NCI-H187 treated with DMSO at 0.1 percent for 48 hours (cell line): ENCODE measurements around the gene PITPNC1.
"Not testable (repeated sequence)": the region's sequence is repeated elsewhere in the genome, so short reads cannot be mapped to it uniquely, and the experiment has no call there.

Experiments used
- DNase-seq: peaks from one replicate; lab custom pipeline; 2025; lab: John Stamatoyannopoulos, UW

PITPNC1 gene

GRCh38 chr17:67624886-67625656 lies 248.0 kb downstream of the PITPNC1 start:
- DNase-seq = peak; percentile 31

- DNase-seq = no peak
These were observed 248.9 kb downstream of the PITPNC1 start for GRCh38 chr17:67625971-67626370.

GRCh38 chr17:67628580-67629013 lies 251.5 kb downstream of the PITPNC1 start:
- DNase-seq = no peak

DNA sequence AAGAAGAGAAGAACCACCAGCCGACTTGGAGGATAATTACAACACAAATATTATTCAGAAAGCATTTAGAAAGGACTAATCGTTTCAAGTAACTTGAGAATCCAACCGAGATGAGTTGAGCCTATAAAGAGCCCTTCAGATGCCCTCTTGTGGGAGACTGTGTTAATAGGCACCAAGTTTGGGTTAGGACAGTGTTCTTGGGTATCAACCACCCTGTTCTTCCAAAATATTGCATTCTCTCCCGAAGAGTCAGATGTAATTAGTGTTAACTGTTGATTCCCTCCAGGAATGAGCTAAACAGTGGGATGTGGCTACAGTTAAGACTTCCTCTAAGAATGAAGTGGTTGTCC lies 252.9 kb downstream of the PITPNC1 start:
- peak; percentile 15 for DNase-seq

- not testable (repeated sequence) for DNase-seq
These were observed 253.8 kb downstream of the PITPNC1 start for GRCh38 chr17:67630836-67631235.

- DNase-seq = no peak
These were observed 255.1 kb downstream of the PITPNC1 start for GRCh38 chr17:67632141-67632540.

- DNase-seq = no peak
These were observed 256.7 kb downstream of the PITPNC1 start for GRCh38 chr17:67633751-67634211.

- no peak for DNase-seq
These were observed 258.6 kb downstream of the PITPNC1 start for GRCh38 chr17:67635681-67636080.

- DNase-seq = no peak
These were observed 259.2 kb downstream of the PITPNC1 start for GRCh38 chr17:67636312-67636711.

- no peak for DNase-seq
These were observed 259.9 kb downstream of the PITPNC1 start for GRCh38 chr17:67636834-67637520.

DNA sequence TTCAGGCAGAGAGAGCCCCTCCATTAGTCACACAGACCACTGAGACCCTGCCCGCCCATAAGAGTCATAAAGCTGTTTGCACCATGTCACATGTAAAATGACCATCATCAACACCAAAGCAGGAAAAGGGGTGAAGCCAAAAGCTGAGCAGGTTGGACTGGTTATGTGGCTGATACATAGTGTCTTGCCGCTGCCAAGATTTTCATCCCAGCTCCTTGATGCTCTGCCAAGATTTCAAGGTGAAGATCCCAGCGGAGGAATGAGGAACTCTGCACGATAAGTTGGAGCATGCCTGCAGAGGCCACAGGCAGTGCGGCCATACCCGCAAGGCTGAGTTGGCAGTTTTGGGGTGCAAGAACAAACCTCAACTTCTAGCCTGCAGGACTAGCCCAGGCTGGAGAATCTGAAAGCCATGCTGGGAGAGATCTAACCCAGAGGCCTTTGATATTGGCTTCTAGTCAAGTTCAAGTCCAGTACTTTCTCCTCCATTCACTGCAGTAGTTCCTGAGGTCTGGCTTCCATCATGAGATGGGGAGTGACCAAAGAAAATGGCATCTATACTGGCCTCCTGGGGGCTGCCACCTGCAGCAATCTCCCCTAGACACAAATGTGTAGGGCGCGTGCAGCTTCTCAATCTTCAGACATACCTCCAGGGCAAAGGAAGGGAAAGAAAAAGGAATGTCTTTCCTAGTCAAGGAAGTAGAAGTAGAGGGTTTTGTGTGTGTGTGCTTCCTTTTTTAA lies 261.0 kb downstream of the PITPNC1 start:
- DNase-seq = no peak

DNA sequence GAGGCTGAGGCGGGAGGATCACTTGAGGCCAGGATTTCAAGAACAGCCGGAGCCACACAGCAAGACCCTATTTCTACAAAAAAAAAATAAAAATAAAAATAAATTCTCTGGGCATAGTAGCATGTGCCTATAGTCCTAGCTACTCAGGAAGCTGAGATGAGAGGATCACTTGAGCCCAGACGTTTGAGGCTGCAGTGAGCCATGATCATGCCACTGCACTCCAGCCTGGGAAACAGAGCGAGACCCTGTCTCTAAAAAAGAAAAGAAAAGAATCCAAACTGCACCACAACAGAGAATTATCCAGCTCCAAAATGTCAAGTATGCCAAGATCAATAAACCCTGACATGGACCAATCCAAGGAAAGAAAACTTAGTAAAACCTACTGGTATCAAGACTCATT lies 261.8 kb downstream of the PITPNC1 start:
- DNase-seq = no peak

GRCh38 chr17:67639555-67639954 lies 262.5 kb downstream of the PITPNC1 start:
- peak; percentile 13 for DNase-seq

GRCh38 chr17:67639979-67640378 lies 262.9 kb downstream of the PITPNC1 start:
- no peak for DNase-seq

DNA sequence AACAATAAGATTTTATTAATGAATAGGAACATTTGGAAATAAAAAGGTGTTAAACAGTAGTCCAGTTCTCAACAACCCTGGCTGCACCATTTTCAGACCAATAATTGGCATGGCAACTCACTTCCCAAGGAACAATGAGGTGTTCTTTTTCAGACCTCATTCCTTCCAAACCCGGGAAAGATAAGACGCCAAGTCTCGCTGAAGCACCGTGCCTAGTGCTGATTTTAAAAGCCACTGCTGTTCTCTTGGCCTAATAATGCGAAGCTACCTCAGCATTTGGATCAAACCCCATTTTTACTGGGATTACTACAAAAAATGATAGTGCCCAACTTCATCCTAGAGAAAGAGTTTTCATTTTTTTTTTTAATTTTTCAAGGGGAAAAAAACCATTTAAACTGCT lies 265.4 kb downstream of the PITPNC1 start:
- DNase-seq = no peak

DNA sequence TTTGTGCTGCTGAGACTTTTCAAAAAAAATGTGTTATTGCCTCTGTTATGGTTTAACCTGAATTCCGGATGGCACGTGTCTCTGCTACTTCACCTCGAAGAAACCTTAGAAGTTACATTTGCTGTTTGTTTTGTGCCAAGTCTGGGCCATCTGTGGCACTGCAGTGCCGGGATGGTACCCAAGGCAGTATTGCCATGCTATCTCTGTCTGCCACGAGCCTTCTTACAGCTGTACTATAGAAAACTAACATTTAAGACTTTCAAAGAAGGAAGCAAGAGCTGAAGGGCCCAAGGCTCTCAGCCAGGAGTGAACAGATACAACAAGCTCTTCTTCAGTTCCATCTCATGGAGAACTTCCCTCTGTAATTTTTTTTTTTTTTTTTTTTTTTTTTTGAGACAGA lies 267.0 kb downstream of the PITPNC1 start:
- DNase-seq = no peak

DNA sequence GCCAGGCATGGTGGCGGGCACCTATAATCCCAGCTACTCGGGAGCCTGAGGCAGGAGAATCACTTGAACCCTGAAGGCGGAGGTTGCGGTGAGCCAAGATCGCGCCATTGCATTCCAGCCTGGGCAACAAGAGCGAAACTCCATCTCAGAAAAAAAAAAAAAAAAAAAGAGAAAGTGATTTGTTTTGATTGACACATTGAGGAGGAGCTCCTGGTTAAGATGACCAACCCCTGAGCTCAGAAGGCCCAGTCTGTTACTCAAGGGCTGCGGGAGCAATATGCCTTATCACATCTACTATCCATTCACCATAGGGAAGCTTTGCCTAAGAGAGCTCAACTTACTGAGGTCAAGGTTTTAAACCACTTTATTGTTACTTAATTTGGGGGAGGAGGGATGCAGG lies 268.1 kb downstream of the PITPNC1 start:
- not testable (repeated sequence) for DNase-seq

DNA sequence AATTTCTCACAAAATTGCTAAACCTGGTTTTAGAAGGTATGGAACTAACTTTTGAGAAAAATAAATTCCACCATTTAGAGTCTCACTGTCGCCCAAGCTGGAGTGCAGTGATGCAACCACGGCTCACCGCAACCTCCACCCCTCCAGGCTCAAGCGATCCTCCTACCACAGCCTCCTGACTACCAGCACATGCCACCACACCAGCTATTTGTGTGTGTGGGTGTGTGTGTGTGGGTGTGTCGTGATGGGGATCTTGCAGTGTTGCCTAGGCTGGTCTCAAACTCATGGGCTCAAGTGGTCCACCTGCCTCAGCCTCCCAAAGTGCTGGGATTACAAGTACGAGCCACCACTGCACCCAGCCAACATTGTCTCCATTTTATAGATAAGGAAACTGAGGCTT lies 269.4 kb downstream of the PITPNC1 start:
- no peak for DNase-seq

DNA sequence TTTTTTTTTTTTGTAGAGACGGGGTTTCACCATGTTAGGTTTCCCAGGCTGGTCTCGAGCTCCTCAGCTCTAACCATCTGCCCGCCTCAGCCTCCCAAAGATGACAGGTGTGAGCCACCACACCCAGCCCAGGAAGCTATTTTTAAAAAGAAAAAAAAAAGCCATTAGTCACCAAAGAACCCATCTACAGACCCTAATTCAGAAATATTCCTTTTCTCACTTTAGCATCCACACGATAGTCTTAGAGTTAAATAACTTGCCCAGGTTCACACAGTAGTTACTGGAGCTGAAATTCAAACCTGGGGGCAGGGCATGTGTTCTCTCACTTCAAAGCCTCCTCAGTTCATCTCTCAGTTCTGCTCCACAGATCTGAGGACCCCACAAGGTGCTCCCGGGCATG lies 270.4 kb downstream of the PITPNC1 start:
- no peak for DNase-seq

- DNase-seq = no peak
These were observed 271.2 kb downstream of the PITPNC1 start for GRCh38 chr17:67648032-67648905.

DNA sequence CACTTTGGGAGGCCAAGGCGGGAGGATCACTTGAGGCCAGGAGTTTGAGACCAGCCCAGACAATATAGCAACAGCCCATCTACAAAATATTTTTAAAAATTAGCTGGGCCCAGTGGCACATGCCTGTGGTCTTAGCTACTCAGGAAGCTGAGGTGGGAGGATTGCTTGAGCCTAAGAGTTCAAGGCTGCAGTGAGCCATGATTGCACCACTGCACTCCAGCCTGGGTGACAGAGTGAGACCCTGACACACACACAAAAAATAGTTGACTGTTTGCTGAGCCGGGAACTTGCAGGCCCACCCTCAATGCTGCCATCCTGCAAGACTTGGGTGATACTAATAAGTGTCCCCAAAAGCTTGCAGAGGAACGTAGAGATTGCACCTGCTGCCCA lies 271.8 kb downstream of the PITPNC1 start:
- DNase-seq = not testable (repeated sequence)

DNA sequence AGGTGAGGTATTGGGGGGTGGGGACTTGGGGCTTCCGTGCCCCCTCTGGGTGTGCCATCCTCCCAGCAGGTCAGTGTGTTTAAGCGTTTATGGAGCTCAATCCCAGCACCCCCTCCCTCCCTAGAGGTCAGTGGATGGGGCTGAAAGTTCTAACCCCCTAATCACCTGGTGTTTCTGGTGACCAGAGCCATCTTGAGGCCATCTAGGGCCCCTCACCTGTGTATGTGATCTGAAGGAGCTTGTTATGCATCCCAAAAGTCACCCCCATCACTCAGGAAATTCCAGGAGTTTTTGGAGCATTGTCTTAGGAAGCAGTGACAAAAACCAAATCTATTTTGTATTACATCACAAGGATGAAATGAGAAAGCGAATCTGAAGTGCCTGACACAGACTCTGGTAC lies 272.8 kb downstream of the PITPNC1 start:
- DNase-seq = no peak
